Tibial nerve (tissue), 4 donors: ENCODE data around the gene AQP1.

Experiments used
- EP300 ChIP-seq, 2 donors: sonication (generic); formaldehyde crosslinking; IDR thresholded peaks; one replicate each; pipeline ENCODE4 v1.6.1; 2017; ENCODE audit warnings: antibody characterized with exemption in 2 of 2, mild to moderate bottlenecking in 1 of 2
- POLR2A ChIP-seq, 2 donors: fragments of 450-650 bp; IDR thresholded peaks; one replicate each; pipeline ENCODE4 v1.6.1; 2017; ENCODE audit warnings: antibody characterized with exemption in 2 of 2, mild to moderate bottlenecking in 2 of 2, moderate library complexity in 2 of 2
- TF ChIP-seq, protein P1 (sequence below), 5 experiments: fragments of 200-600 bp in 3 of 5; fragments of 450-650 bp in 2 of 5; sonication (generic) in 3 of 5; IDR thresholded peaks; one replicate each; pipeline ENCODE4 v1.5.1; 2016 to 2019; ENCODE audit warnings: antibody characterized with exemption in 5 of 5, mild to moderate bottlenecking in 3 of 5, moderate library complexity in 2 of 5

DNA sequence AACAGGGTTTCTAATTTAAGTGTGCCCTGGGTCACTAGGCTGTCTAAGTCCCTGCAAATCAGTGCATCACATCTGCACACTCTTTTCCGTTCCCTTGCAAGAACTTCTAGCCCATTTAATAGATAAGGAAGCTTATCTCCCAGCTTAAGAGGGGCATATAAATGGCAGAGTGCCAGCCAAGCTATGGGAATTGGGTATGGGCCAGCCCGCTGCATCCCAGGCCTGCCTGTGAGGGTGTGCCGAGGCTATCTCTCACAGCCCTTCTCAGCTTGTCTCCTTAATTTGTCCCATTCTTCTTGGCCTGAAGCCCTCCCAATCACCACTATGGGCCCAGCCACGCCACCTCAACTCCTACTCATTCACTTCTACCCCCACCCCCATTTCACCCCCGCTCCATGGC, 14.7 kb downstream of the AQP1 start:
- TF ChIP-seq, protein P1, sequence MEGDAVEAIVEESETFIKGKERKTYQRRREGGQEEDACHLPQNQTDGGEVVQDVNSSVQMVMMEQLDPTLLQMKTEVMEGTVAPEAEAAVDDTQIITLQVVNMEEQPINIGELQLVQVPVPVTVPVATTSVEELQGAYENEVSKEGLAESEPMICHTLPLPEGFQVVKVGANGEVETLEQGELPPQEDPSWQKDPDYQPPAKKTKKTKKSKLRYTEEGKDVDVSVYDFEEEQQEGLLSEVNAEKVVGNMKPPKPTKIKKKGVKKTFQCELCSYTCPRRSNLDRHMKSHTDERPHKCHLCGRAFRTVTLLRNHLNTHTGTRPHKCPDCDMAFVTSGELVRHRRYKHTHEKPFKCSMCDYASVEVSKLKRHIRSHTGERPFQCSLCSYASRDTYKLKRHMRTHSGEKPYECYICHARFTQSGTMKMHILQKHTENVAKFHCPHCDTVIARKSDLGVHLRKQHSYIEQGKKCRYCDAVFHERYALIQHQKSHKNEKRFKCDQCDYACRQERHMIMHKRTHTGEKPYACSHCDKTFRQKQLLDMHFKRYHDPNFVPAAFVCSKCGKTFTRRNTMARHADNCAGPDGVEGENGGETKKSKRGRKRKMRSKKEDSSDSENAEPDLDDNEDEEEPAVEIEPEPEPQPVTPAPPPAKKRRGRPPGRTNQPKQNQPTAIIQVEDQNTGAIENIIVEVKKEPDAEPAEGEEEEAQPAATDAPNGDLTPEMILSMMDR (IDR thresholded peaks at IDR 0.05) = no peak
- TF ChIP-seq EP300 (IDR thresholded peaks at IDR 0.05) (no peak), POLR2A (IDR thresholded peaks at IDR 0.05) (no peak)
